Gastroesophageal sphincter (tissue), 3 donors: ENCODE measurements around the gene RNF10.

Source experiments
- POLR2A ChIP-seq, 2 donors: fragments of 450-650 bp; IDR thresholded peaks; one replicate each; pipeline ENCODE4 v1.6.1; 2017; ENCODE audit warnings: antibody characterized with exemption in 2 of 2, mild to moderate bottlenecking in 2 of 2, moderate library complexity in 1 of 2
- TF ChIP-seq, protein P1 (sequence below), 4 experiments: fragments of 200-600 bp in 2 of 4; fragments of 450-650 bp in 2 of 4; sonication (generic) in 1 of 4; IDR thresholded peaks; one replicate each; pipeline ENCODE4 v1.5.1; 2017 to 2019; ENCODE audit warnings: antibody characterized with exemption in 4 of 4, mild to moderate bottlenecking in 2 of 4, moderate library complexity in 2 of 4

DNA sequence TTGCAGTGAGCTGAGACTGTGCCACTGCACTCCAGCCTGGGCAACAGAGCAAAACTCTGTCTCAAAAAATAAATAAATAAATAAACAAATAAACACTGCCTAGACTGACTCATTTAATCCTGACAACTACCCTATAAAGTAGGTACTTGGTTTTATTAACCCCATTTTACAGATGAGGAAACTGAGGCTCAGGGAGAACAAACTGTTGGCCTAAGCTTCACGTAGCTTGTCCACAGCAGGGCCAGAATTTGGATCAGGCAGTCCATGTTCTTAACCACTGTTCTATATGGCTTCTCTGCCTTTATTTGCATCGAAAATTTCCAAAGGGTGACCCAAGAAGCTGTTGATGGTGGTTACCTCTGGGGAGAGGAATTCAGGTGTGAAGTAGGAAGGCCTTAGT is 52.7 kb downstream of the RNF10 start:
- TF ChIP-seq, protein P1, sequence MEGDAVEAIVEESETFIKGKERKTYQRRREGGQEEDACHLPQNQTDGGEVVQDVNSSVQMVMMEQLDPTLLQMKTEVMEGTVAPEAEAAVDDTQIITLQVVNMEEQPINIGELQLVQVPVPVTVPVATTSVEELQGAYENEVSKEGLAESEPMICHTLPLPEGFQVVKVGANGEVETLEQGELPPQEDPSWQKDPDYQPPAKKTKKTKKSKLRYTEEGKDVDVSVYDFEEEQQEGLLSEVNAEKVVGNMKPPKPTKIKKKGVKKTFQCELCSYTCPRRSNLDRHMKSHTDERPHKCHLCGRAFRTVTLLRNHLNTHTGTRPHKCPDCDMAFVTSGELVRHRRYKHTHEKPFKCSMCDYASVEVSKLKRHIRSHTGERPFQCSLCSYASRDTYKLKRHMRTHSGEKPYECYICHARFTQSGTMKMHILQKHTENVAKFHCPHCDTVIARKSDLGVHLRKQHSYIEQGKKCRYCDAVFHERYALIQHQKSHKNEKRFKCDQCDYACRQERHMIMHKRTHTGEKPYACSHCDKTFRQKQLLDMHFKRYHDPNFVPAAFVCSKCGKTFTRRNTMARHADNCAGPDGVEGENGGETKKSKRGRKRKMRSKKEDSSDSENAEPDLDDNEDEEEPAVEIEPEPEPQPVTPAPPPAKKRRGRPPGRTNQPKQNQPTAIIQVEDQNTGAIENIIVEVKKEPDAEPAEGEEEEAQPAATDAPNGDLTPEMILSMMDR (IDR thresholded peaks at IDR 0.05) = no peak
- no peak for TF ChIP-seq POLR2A (IDR thresholded peaks at IDR 0.05)
